Left ventricle myocardium inferior (tissue), 1 donor: Measurements from ENCODE around the gene AGBL5. TPM values are rescaled to one million over a fixed set of nuclear protein-coding genes. Genes with fewer than 3 reads are reported as not detected.
A peak's percentile ranks its signal among the peaks of the same experiment; 100 is the strongest.

Source experiments
- DNase-seq: peaks from one replicate; pipeline ENCODE4 v3.0.0-alpha.2; 2020
- H3K27ac ChIP-seq: fragments of 200-600 bp; replicated peaks from 2 replicates; pipeline ENCODE4 v1.8.0; 2021
- H3K27me3 ChIP-seq: fragments of 200-600 bp; 2 replicates; pipeline ENCODE4 v1.8.0; 2021; ENCODE audit warnings: low read depth
- H3K36me3 ChIP-seq: fragments of 200-600 bp; 2 replicates; pipeline ENCODE4 v1.8.0; 2021
- H3K4me1 ChIP-seq: fragments of 200-600 bp; 2 replicates; pipeline ENCODE4 v1.8.0; 2021
- H3K4me3 ChIP-seq: fragments of 200-600 bp; 2 replicates; pipeline ENCODE4 v1.8.0; 2021; ENCODE audit warnings: mild to moderate bottlenecking, moderate library complexity
- H3K9me3 ChIP-seq: fragments of 200-600 bp; replicated peaks from 2 replicates; pipeline ENCODE4 v1.8.0; 2021
- intact Hi-C: fragments of 100-400 bp; cut with micrococcal nuclease; formaldehyde crosslinking; loops from one replicate; pipeline ENCODE4 v1.11.0; 2022
- total RNA-seq: library from RNA; stranded (reverse); fragmentation: NEBNext Ultra II Directional; extraction: Animal tissue kit (Norgen Biotek cat#: 25700); gene quantifications from one replicate; pipeline ENCODE4 v1.2.1, GENCODE V29; 2021
- TF ChIP-seq, protein P1 (sequence below): fragments of 200-600 bp; IDR thresholded peaks from 2 replicates; pipeline ENCODE4 v1.8.0; 2021; ENCODE audit warnings: antibody characterized with exemption, mild to moderate bottlenecking, borderline replicate concordance
- donor health status: DM: no; HTN: yes; CAD: no; lungs with severe emphysema.

The AGBL5 gene
- total RNA-seq, 1 donor from 2014 or later = 10.0 TPM

DNA sequence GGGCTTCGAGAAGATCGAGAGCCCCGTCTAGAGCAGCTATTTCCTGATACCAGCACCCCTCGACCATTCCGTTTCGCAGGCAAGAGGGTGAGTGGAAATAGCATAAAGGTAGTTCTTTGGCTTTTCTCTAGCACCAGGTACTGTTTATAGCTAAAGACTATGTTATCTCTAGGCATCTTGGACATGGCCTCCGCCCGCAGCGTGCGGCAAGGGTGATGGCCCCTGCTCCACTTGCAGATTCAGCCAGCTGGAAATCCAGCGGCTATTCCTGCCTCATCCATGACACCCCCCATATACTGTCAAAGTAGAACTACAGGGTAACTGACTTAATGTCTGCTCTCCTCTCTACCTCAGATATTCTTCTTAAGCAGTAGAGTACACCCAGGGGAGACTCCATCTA lies 3.3 kb downstream of the AGBL5 start:
- no peaks in the 10 kb centered on the region for H3K27me3 ChIP-seq
- no peaks in the 10 kb centered on the region for H3K9me3 ChIP-seq
- intact Hi-C loops = no loop called here
- H3K4me3 ChIP-seq = no peak overlapping the region
- peaks cover 30% of the 10 kb centered on the region for H3K4me1 ChIP-seq
- H3K27ac ChIP-seq = no peak overlapping the region
- peaks cover 57% of the 10 kb centered on the region for H3K36me3 ChIP-seq
- no peak for DNase-seq
- TF ChIP-seq, protein P1, sequence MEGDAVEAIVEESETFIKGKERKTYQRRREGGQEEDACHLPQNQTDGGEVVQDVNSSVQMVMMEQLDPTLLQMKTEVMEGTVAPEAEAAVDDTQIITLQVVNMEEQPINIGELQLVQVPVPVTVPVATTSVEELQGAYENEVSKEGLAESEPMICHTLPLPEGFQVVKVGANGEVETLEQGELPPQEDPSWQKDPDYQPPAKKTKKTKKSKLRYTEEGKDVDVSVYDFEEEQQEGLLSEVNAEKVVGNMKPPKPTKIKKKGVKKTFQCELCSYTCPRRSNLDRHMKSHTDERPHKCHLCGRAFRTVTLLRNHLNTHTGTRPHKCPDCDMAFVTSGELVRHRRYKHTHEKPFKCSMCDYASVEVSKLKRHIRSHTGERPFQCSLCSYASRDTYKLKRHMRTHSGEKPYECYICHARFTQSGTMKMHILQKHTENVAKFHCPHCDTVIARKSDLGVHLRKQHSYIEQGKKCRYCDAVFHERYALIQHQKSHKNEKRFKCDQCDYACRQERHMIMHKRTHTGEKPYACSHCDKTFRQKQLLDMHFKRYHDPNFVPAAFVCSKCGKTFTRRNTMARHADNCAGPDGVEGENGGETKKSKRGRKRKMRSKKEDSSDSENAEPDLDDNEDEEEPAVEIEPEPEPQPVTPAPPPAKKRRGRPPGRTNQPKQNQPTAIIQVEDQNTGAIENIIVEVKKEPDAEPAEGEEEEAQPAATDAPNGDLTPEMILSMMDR = no peak

DNA sequence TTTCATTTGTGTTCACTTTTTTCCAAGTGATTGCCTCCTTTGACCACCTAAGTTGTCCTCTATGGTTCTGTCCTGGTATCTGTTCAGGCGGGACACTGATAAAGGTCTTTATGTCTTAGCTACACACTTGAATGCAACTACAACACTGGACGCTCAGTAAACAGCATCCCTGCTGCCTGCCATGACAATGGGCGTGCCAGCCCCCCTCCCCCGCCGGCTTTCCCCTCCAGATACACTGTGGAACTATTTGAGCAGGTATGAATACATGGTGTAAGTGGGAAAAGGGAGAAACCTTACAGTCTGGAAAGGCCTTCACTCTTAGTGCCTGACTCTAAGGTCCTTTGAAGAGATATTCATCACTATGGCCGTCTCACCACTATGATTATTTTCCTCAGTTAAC lies 5.7 kb downstream of the AGBL5 start:
- Histone ChIP-seq H3K27ac (no peak overlapping the region), H3K36me3 (peaks cover 65% of the 10 kb centered on the region), H3K4me1 (peaks cover 11% of the 10 kb centered on the region), H3K4me3 (no peak overlapping the region), H3K27me3 (no peaks in the 10 kb centered on the region), H3K9me3 (no peaks in the 10 kb centered on the region)
- DNase-seq = no peak
- TF ChIP-seq, protein P1 = no peak
- intact Hi-C loops = no loop called here

DNA sequence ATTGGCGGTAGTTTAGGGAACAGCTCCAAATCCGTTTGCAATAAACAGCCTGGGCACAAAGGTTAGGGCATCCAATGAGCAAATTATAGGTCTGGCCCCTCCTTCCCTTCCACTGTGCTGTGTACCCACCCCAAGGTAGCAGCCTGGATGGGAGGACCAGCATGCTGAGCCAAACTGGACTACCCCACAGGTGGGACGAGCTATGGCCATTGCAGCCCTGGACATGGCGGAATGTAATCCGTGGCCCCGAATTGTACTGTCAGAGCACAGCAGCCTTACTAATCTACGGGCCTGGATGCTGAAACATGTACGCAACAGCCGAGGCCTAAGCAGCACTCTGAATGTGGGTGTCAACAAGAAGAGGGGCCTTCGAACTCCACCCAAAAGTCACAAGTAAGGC lies 6.7 kb downstream of the AGBL5 start:
- Histone ChIP-seq H3K27me3 (no peaks in the 10 kb centered on the region), H3K36me3 (peaks cover 65% of the 10 kb centered on the region), H3K4me1 (peaks cover 12% of the 10 kb centered on the region), H3K4me3 (no peak overlapping the region), H3K27ac (no peak overlapping the region), H3K9me3 (no peaks in the 10 kb centered on the region)
- no peak for DNase-seq
- intact Hi-C loops = no loop called here
- TF ChIP-seq, protein P1 = no peak

DNA sequence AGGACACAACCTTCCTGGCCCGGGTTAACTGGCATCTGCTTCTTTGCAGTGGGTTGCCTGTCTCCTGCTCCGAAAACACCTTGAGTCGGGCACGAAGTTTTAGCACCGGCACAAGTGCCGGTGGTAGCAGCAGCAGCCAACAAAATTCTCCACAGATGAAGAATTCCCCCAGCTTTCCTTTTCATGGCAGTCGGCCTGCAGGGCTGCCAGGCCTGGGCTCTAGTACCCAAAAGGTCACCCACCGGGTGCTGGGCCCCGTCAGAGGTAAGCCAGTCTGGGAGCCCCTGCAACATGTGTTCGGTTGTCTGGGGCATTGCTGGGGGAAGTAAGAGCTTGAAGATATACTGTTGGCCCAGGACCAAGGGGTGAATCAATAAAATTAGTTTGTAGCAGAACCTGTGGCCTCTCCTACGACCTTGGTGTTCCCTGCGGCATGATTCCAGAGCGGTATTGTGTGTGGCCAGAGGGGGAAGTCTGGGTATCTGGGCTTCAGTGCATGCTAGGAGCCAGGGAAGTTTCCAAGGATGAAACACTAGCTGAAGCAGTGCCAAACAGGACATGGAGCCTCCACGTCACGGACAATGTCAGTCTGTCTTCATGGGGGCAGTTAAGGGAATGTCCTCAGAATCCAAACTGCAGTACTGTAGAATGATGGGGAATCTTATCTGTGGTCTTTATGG lies 7.8 kb downstream of the AGBL5 start:
- peak overlapping the region; percentile 12 for H3K27ac ChIP-seq
- peaks cover 21% of the 10 kb centered on the region for H3K4me1 ChIP-seq
- peaks cover 58% of the 10 kb centered on the region for H3K36me3 ChIP-seq
- intact Hi-C loops = no loop called here
- no peaks in the 10 kb centered on the region for H3K27me3 ChIP-seq
- H3K4me3 ChIP-seq = no peak overlapping the region
- no peak for DNase-seq
- no peaks in the 10 kb centered on the region for H3K9me3 ChIP-seq
- TF ChIP-seq, protein P1 = no peak

DNA sequence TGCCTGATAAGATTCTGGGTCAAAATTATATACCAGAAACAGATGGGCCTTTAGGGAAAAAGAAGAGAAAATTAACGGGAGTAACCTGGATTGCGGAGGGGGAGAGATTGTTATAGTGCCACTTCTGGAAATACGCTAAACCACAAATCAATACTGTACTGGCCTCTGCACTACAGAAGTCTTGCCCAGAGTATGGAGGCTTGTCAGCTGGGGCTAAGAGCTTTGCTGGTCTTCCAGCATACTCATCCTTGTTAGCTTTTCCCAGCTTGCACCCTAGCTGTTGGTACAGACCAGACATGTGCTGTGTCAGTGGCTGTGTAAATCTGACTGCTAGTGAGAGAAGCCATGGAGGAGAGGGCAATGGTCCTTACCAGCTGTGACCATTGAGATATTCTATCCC lies 8.9 kb downstream of the AGBL5 start:
- DNase-seq = no peak
- Histone ChIP-seq H3K27ac (no peak overlapping the region), H3K27me3 (no peaks in the 10 kb centered on the region), H3K4me3 (no peak overlapping the region), H3K36me3 (peaks cover 48% of the 10 kb centered on the region), H3K9me3 (no peaks in the 10 kb centered on the region), H3K4me1 (peaks cover 21% of the 10 kb centered on the region)
- intact Hi-C loops = no loop called here
- TF ChIP-seq, protein P1 = no peak
